ENCODE data around the gene RINL.

Gene RINL

DNA sequence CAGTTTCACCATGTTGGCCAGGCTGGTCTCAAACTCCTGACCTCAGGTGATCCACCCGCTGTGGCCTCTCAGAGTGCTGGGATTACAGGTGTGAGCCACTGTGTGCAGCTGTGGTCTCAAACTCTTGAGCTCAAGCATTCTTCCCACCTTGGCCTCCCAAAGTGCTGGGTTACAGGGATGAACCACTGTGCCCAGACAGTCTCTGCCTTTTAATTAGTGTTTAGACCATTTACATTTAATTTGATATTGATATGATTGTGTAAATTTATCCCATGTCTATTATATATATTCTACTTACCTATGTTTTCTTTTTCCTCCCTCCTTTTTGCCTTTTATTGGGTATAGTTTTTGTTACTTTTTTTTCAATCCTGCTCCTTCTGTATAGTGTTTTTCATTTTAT, 23.6 kb upstream of the RINL start:
- no peak for FAIRE-seq
- TF ChIP-seq, protein P1, sequence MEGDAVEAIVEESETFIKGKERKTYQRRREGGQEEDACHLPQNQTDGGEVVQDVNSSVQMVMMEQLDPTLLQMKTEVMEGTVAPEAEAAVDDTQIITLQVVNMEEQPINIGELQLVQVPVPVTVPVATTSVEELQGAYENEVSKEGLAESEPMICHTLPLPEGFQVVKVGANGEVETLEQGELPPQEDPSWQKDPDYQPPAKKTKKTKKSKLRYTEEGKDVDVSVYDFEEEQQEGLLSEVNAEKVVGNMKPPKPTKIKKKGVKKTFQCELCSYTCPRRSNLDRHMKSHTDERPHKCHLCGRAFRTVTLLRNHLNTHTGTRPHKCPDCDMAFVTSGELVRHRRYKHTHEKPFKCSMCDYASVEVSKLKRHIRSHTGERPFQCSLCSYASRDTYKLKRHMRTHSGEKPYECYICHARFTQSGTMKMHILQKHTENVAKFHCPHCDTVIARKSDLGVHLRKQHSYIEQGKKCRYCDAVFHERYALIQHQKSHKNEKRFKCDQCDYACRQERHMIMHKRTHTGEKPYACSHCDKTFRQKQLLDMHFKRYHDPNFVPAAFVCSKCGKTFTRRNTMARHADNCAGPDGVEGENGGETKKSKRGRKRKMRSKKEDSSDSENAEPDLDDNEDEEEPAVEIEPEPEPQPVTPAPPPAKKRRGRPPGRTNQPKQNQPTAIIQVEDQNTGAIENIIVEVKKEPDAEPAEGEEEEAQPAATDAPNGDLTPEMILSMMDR (IDR thresholded peaks at IDR 0.05; ENCODE audit: insufficient read depth, missing control alignments), result no peak
- no peak for DNase-seq (ENCODE audit: insufficient read length, low spot score)

DNA sequence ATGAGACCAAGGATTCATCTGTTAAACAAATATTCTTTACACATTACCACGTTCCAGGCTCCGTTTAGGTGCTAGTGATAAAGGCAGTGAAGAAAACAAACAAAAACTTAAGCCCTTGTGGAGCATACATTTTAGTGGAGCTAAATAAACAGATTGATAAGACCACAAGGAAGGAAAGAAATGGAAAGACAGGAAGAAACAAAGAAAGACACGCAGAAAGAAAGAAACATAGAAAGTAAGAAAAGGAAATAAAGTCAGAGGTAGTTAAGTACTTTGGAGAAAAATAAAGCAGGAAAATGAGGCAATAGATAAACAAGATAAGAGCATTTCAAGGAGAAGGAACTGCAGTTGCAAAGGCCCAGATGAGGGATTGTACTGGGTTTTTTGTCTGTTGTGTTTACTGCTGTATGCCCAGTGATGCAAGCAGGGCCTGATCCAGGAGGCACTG, 22.7 kb upstream of the RINL start:
- no peak for DNase-seq (ENCODE audit: insufficient read length, low spot score)

DNA sequence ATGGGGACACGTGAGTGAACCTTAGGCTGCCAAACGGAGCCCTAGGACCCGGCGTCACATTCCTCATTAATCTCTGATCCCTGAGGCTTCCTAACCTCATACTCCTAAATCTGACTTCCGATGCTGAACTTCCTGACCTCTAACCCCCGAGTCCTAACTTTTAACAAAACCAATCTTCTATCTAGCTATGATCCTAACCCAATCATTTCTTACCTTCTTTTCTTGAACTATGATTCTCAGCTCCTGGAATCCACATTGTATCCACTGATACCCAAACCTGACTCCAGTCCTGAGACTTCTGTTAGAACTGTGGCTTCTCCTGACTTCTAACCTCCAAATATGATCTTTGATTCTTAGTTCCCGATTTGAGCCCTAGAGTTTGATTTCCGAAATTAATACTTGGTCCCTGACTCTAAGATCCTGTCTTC, 22.1 kb upstream of the RINL start:
- FAIRE-seq (no peak), DNase-seq (ENCODE audit: insufficient read length, low spot score) (no peak)
- TF ChIP-seq, protein P1 (IDR thresholded peaks at IDR 0.05; ENCODE audit: insufficient read depth, missing control alignments), result no peak

More for the DNA sequence above, 22.7 kb upstream of the RINL start:
- TF ChIP-seq, protein P1 (IDR thresholded peaks at IDR 0.05; ENCODE audit: insufficient read depth, missing control alignments), result no peak
- no peak for FAIRE-seq

DNA sequence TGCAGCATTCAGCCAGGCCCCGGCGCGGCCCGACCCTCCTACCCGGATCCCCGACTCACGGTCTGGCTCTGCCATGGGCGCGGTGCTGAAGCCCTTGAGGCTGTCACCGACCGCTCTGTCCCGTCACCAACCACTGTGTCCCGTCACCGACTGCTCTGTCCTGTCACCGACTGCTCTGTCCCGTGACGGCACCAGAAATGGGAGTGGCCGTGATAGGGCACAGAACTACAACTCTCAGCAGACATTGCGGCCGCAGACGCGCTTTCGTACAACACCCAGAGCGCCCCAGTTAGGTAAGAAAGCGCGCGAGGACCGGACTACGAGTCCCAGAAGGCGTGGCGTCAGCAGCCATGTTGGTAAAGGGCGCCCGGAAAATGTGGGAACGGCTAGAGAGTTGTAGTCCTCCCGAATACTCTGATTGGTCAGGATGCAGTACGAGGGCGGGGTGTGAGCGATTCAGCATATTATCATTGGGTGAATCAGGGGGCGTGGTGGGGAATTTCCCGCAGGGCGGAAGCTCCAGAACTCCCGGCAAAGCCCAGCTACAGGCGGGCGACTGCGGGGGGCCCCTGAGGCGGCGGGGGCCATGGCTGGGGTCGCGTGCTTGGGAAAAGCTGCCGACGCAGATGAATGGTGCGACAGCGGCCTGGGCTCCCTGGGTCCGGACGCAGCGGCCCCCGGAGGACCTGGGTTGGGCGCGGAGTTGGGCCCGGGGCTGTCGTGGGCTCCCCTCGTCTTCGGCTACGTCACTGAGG, 21.5 kb upstream of the RINL start, which contains the start of the genes NFKBIB and SIRT2:
Gene NFKBIB, plus strand, starts transcription at position 523 of the 755 bp plus-strand sequence. Its CDS starts 64 bp downstream, at position 587.
Gene SIRT2, minus strand, starts transcription at position 172 of the 755 bp plus-strand sequence. Its CDS starts 97 bp downstream, at position 75.
- DNase-seq (ENCODE audit: insufficient read length, low spot score) (peak; percentile 95), FAIRE-seq (no peak)
- TF ChIP-seq, protein P1 (IDR thresholded peaks at IDR 0.05; ENCODE audit: insufficient read depth, missing control alignments), result no peak

DNA sequence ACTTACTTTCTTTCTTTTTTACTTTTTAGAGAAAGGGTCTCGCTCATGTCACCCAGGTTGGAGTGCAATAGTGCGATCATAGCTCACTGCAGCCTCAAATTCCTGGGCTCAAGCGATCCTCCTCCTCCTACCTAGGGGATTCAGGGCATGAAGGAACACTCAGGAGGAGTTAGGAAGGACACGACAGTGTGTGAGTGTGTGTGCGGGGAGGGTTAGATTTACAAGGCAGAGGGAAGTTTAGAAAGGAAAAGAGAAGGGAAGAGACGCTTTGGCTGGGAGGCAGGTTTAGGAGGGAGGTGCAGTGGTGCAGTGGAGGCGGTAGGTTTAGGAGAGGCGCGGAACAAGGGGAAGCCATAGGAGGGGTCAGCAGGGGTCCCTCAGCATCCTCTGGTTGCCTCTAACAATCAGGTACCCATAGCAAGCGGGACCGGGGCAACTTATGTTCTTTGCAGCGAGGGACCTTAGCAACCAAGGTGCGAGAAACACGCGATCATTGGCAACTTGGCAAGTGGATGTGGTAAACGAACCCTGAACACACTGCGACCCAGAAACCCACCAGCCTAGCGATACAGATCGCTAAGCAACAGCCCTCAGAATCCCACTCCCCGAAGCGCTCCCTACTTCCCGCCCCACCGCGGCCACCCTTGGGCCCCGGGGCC, 20.8 kb upstream of the RINL start:
- DNase-seq (ENCODE audit: insufficient read length, low spot score) (no peak), FAIRE-seq (no peak)
- TF ChIP-seq, protein P1 (IDR thresholded peaks at IDR 0.05; ENCODE audit: insufficient read depth, missing control alignments), result no peak

DNA sequence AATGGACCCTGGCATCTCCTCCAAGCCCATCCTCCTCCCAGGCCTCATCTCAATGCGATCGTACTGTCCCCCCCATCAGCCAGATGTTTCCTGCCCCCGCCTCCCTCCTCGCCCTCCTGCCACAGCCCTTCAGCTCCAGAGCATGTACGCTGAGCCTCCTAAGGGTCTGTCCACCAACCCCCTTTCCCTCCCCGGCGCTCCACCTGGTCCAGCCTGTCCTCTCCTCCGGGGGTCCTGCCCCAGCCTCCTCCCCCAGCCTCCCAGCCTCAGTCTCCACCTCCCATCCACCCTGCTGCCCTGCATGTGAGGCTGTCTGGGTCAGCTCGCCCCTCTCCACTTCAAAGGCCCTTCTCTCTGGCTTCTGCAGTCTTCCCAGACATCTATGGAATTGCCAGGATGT, 16.9 kb upstream of the RINL start:
- no peak for DNase-seq (ENCODE audit: insufficient read length, low spot score)
- FAIRE-seq, result no peak

More for the DNA sequence above, 16.9 kb upstream of the RINL start:
- TF ChIP-seq, protein P1 (IDR thresholded peaks at IDR 0.05; ENCODE audit: insufficient read depth, missing control alignments), result no peak

Measured in D721Med (cell line).